Uterus (tissue), 2 donors: ENCODE data around the gene EIF3L.

Experiments used
- CTCF ChIP-seq, 4 experiments: fragments of 200-600 bp in 2 of 4; fragments of 450-650 bp in 2 of 4; sonication (generic) in 2 of 4; IDR thresholded peaks; one replicate each; pipeline ENCODE4 v1.5.1; 2016 to 2019; ENCODE audit warnings: antibody characterized with exemption in 4 of 4, mild to moderate bottlenecking in 2 of 4, moderate library complexity in 1 of 4
- POLR2A ChIP-seq, 2 donors: fragments of 450-650 bp; IDR thresholded peaks; one replicate each; pipeline ENCODE4 v1.6.1; 2016; ENCODE audit warnings: antibody characterized with exemption in 2 of 2, mild to moderate bottlenecking in 1 of 2, moderate library complexity in 1 of 2

GRCh38 chr22:37930952-37931440 is 81.8 kb downstream of the EIF3L start:
- TF ChIP-seq CTCF (IDR thresholded peaks at IDR 0.05) = no peak
- TF ChIP-seq POLR2A (IDR thresholded peaks at IDR 0.05) = no peak
